HepG2 (cell line): ENCODE results near the gene SH3PXD2A. TPM values are rescaled to one million over a fixed set of nuclear protein-coding genes. Genes with fewer than 3 reads are reported as not detected.

Experiments
- BORCS8-MEF2B ChIP-seq: sonication (generic); formaldehyde crosslinking; IDR thresholded peaks from 2 replicates; pipeline ENCODE4 v1.8.0; 2022; ENCODE audit warnings: mild to moderate bottlenecking, missing genetic modification reagents
- CHCHD3 ChIP-seq: sonication (generic); formaldehyde crosslinking; IDR thresholded peaks from 2 replicates; pipeline ENCODE4 v1.8.0; 2022; ENCODE audit warnings: mild to moderate bottlenecking, missing genetic modification reagents, moderate library complexity
- CHD4 ChIP-seq: fragments of 200-600 bp; sonication (generic); IDR thresholded peaks from 2 replicates; pipeline ENCODE4 v1.7.0; 2017; ENCODE audit warnings: mild to moderate bottlenecking, low read length, borderline replicate concordance
- EHMT2 ChIP-seq: fragments of 200-600 bp; sonication (generic); IDR thresholded peaks from 2 replicates; pipeline ENCODE4 v1.7.0; 2017; ENCODE audit warnings: antibody characterized with exemption, low read depth, low read length, borderline replicate concordance
- GLI4 ChIP-seq: sonication (generic); formaldehyde crosslinking; IDR thresholded peaks from 2 replicates; pipeline ENCODE4 v1.5.1; 2020; ENCODE audit warnings: missing genetic modification reagents, mild to moderate bottlenecking, moderate library complexity, borderline replicate concordance
- HDAC1 ChIP-seq: sonication (generic); formaldehyde crosslinking; IDR thresholded peaks from 2 replicates; pipeline ENCODE4 v1.5.1; 2020; ENCODE audit warnings: mild to moderate bottlenecking, missing genetic modification reagents
- MED1 ChIP-seq: sonication (generic); formaldehyde crosslinking; IDR thresholded peaks from 2 replicates; pipeline ENCODE4 v1.4.0; 2020; ENCODE audit warnings: missing genetic modification reagents
- RAD21 ChIP-seq: fragments of 450-650 bp; formaldehyde crosslinking; IDR thresholded peaks from 2 replicates; pipeline ENCODE4 v1.5.0; 2020; ENCODE audit warnings: mild to moderate bottlenecking
- SIN3A ChIP-seq: IDR thresholded peaks from 2 replicates; pipeline ENCODE4 v1.6.1; 2011; ENCODE audit warnings: low read depth, mild to moderate bottlenecking, control low read depth, low read length, borderline replicate concordance
- SOX6 ChIP-seq, 2 experiments: fragments of 450-650 bp in 1 of 2; sonication (generic) in 1 of 2; formaldehyde crosslinking in 1 of 2; IDR thresholded peaks; 2 replicates each; pipeline versions ENCODE4 v1.4.0 to v1.6.1; 2017 to 2020; ENCODE audit warnings: antibody characterized with exemption in 1 of 2, mild to moderate bottlenecking in 1 of 2, missing genetic modification reagents in 1 of 2
- SP1 ChIP-seq, 2 experiments: fragments of 450-650 bp in 1 of 2; sonication (generic) in 1 of 2; formaldehyde crosslinking in 1 of 2; IDR thresholded peaks; 2 replicates each; pipeline versions ENCODE4 v1.4.0 to v1.6.1; 2016 to 2020; ENCODE audit warnings: missing genetic modification reagents in 1 of 2
- THAP11 ChIP-seq: IDR thresholded peaks from 2 replicates; pipeline ENCODE4 v1.6.1; 2016; ENCODE audit warnings: missing biosample characterization, missing genetic modification reagents
- TRIM24 ChIP-seq: sonication (generic); formaldehyde crosslinking; IDR thresholded peaks from 2 replicates; pipeline ENCODE4 v1.8.0; 2022; ENCODE audit warnings: mild to moderate bottlenecking, missing genetic modification reagents
- ZNF713 ChIP-seq: sonication (generic); formaldehyde crosslinking; IDR thresholded peaks from 2 replicates; pipeline ENCODE4 v1.4.0; 2020; ENCODE audit warnings: mild to moderate bottlenecking, missing genetic modification reagents
- ZNF747 ChIP-seq: sonication (generic); formaldehyde crosslinking; IDR thresholded peaks from 2 replicates; pipeline ENCODE4 v1.8.1; 2023; ENCODE audit warnings: missing genetic modification reagents, mild to moderate bottlenecking, borderline replicate concordance
- polyA plus RNA-seq, 8 experiments: library from polyadenylated mRNA; depleted of rRNA in 3 of 8; stranded (reverse) in 7 of 8; unstranded in 1 of 8; fragments of >200 nt; fragmentation: Illumina TruSeq in 4 of 8; extraction: Trizol in 4 of 8; gene quantifications; 2 replicates each; pipeline versions ENCODE4 v1.2.1 to v1.2.3, GENCODE V29; 2011 to 2016; ENCODE audit warnings: low read depth in 4 of 8, missing spikeins in 1 of 8, mixed read lengths in 1 of 8; ENCODE audit not compliant: insufficient read depth in 1 of 8
- total RNA-seq, 5 experiments: library from RNA; depleted of rRNA; stranded (reverse); fragments of >200 nt; fragmentation: Illumina TruSeq; extraction: Trizol; gene quantifications; 2 replicates each; pipeline ENCODE4 v1.2.3, GENCODE V29; 2016; ENCODE audit warnings: low read depth in 1 of 5
- TF ChIP-seq, protein P1 (sequence below): IDR thresholded peaks from 2 replicates; pipeline ENCODE4 v1.6.1; 2016; ENCODE audit warnings: missing biosample characterization, missing genetic modification reagents, low read depth
- TF ChIP-seq, protein P2 (sequence below): sonication (generic); formaldehyde crosslinking; IDR thresholded peaks from 2 replicates; pipeline ENCODE4 v1.4.0; 2020; ENCODE audit warnings: missing genetic modification reagents
- TF ChIP-seq, protein P3 (sequence below): sonication (generic); formaldehyde crosslinking; IDR thresholded peaks from 2 replicates; pipeline ENCODE4 v1.8.0; 2022; ENCODE audit warnings: missing genetic modification reagents, mild to moderate bottlenecking, moderate library complexity, borderline replicate concordance
- TF ChIP-seq, protein P4 (sequence below): sonication (generic); formaldehyde crosslinking; IDR thresholded peaks from 2 replicates; pipeline ENCODE4 v1.4.0; 2020; ENCODE audit warnings: missing genetic modification reagents, borderline replicate concordance
- TF ChIP-seq, protein P5 (sequence below): sonication (generic); formaldehyde crosslinking; conservative IDR thresholded peaks from 2 replicates; pipeline ENCODE4 v1.4.0; 2020; ENCODE audit warnings: missing genetic modification reagents

SH3PXD2A gene
- total and polyA plus RNA-seq, 2 of the 13 experiments (the other 11 are each of a cell fraction or from before 2014, with no cell fraction given): 11.1 to 11.3 TPM

DNA sequence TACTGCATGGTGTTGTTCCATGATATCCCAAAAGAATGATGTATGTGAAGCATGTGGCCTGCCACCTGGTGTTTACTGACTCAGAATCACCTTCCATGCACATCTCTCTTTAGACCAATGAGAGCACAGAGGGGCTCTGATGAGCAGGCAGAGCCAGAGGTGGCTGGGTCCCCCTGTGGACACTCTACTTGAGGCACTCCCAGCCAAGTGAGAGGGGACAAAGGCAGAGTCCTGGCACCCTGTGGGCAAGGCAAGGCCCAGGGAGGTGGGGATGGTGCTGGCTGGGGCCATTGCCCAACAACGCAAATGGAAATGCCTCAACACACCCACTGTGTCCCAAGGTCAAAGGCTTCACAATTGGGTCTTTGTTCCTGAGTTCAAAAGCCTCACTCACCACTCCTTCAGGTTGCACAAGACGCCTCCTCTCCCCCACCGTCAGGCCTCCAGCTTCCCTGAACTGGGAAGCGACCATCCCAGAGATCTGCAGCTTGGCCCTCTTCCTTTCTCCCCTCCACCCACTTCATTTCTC, 197.3 kb downstream of the SH3PXD2A start (continued):
- TF ChIP-seq, protein P1, sequence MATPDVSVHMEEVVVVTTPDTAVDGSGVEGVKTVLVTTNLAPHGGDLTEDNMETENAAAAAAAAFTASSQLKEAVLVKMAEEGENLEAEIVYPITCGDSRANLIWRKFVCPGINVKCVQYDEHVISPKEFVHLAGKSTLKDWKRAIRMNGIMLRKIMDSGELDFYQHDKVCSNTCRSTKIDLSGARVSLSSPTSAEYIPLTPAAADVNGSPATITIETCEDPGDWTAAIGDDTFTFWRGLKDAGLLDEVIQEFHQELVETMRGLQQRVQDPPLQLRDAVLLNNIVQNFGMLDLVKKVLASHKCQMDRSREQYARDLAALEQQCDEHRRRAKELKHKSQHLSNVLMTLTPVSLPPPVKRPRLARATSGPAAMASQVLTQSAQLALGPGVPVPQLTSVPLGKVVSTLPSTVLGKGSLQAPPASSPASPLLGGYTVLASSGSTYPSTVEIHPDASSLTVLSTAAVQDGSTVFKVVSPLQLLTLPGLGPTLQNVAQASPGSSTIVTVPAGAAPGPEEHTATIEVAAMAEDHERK: no peak
- peak; percentile 44; the same call in 1 of the 2 replicates for TF ChIP-seq RAD21
- 0 out of 2 replicates have a peak, but pooled peaks have one; percentile 26 for TF ChIP-seq CHD4
- TF ChIP-seq, protein P2, sequence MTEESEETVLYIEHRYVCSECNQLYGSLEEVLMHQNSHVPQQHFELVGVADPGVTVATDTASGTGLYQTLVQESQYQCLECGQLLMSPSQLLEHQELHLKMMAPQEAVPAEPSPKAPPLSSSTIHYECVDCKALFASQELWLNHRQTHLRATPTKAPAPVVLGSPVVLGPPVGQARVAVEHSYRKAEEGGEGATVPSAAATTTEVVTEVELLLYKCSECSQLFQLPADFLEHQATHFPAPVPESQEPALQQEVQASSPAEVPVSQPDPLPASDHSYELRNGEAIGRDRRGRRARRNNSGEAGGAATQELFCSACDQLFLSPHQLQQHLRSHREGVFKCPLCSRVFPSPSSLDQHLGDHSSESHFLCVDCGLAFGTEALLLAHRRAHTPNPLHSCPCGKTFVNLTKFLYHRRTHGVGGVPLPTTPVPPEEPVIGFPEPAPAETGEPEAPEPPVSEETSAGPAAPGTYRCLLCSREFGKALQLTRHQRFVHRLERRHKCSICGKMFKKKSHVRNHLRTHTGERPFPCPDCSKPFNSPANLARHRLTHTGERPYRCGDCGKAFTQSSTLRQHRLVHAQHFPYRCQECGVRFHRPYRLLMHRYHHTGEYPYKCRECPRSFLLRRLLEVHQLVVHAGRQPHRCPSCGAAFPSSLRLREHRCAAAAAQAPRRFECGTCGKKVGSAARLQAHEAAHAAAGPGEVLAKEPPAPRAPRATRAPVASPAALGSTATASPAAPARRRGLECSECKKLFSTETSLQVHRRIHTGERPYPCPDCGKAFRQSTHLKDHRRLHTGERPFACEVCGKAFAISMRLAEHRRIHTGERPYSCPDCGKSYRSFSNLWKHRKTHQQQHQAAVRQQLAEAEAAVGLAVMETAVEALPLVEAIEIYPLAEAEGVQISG: peak; percentile 28; the same call in 1 of the 2 replicates
- 0 out of 2 replicates have a peak, but pooled peaks have one; percentile 26 for TF ChIP-seq BORCS8-MEF2B (CRISPR knock-in tag)
- TF ChIP-seq MED1: peak; percentile 36; the same call in 1 of the 2 replicates
- TF ChIP-seq, protein P3, sequence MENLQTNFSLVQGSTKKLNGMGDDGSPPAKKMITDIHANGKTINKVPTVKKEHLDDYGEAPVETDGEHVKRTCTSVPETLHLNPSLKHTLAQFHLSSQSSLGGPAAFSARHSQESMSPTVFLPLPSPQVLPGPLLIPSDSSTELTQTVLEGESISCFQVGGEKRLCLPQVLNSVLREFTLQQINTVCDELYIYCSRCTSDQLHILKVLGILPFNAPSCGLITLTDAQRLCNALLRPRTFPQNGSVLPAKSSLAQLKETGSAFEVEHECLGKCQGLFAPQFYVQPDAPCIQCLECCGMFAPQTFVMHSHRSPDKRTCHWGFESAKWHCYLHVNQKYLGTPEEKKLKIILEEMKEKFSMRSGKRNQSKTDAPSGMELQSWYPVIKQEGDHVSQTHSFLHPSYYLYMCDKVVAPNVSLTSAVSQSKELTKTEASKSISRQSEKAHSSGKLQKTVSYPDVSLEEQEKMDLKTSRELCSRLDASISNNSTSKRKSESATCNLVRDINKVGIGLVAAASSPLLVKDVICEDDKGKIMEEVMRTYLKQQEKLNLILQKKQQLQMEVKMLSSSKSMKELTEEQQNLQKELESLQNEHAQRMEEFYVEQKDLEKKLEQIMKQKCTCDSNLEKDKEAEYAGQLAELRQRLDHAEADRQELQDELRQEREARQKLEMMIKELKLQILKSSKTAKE (CRISPR knock-in tag): 0 out of 2 replicates have a peak, but pooled peaks have one; percentile 32
- TF ChIP-seq, protein P4, sequence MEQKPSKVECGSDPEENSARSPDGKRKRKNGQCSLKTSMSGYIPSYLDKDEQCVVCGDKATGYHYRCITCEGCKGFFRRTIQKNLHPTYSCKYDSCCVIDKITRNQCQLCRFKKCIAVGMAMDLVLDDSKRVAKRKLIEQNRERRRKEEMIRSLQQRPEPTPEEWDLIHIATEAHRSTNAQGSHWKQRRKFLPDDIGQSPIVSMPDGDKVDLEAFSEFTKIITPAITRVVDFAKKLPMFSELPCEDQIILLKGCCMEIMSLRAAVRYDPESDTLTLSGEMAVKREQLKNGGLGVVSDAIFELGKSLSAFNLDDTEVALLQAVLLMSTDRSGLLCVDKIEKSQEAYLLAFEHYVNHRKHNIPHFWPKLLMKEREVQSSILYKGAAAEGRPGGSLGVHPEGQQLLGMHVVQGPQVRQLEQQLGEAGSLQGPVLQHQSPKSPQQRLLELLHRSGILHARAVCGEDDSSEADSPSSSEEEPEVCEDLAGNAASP (CRISPR knock-in tag): peak; percentile 13; the same call in 1 of the 2 replicates
- no peak for TF ChIP-seq ZNF747 (CRISPR knock-in tag)
- peak; percentile 57; the same call in 1 of the 2 replicates for TF ChIP-seq HDAC1 (CRISPR knock-in tag)
- peak; percentile 35; the same call in 1 of the 2 replicates for TF ChIP-seq EHMT2
- peak; percentile 63 for TF ChIP-seq THAP11 (CRISPR knock-in tag)
- no peak for TF ChIP-seq GLI4 (CRISPR knock-in tag)
- TF ChIP-seq ZNF713 (CRISPR knock-in tag): no peak
- no peak for TF ChIP-seq SP1 (IDR thresholded peaks at IDR 0.05)
- TF ChIP-seq SP1 (CRISPR knock-in tag; IDR thresholded peaks at IDR 0.05): peak; percentile 9; the same call in 1 of the 2 replicates
- no peak for TF ChIP-seq SOX6 (IDR thresholded peaks at IDR 0.05)
- TF ChIP-seq SOX6 (CRISPR knock-in tag; IDR thresholded peaks at IDR 0.05): peak; percentile 91
- no peak for TF ChIP-seq CHCHD3 (CRISPR knock-in tag)
- TF ChIP-seq, protein P5, sequence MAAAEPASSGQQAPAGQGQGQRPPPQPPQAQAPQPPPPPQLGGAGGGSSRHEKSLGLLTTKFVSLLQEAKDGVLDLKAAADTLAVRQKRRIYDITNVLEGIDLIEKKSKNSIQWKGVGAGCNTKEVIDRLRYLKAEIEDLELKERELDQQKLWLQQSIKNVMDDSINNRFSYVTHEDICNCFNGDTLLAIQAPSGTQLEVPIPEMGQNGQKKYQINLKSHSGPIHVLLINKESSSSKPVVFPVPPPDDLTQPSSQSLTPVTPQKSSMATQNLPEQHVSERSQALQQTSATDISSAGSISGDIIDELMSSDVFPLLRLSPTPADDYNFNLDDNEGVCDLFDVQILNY: no peak
- TF ChIP-seq SIN3A: no peak
- 0 out of 2 replicates have a peak, but pooled peaks have one; percentile 59 for TF ChIP-seq TRIM24 (CRISPR knock-in tag)
